Measurements from ENCODE around the gene ZNF469. TPM values are rescaled to one million over a fixed set of nuclear protein-coding genes. Genes with fewer than 3 reads are reported as not detected.

ZNF469 gene
- total RNA-seq: 0.63 TPM

GRCh38 chr16:88382491-88383400, at the start of gene ZNF469:
TSS of gene ZNF469 (plus strand) at chr16:88382959. CDS start at chr16:88427471, 44,512 bp downstream.

Other genes starting within 250 kb of the ZNF469 start
- 2.2 TPM for gene ZFPM1, start 70.3 kb downstream of the ZNF469 start, total RNA-seq
- gene ZC3H18, start 187.4 kb downstream of the ZNF469 start, total RNA-seq: 21.9 TPM

Measured in parietal lobe (tissue), 1 donor.